ENCODE data around the gene JAKMIP1. TPM values are rescaled to one million over a fixed set of nuclear protein-coding genes. Genes with fewer than 3 reads are reported as not detected.

The JAKMIP1 gene
- total and polyA plus RNA-seq, 2 donors (not counting 1 experiment from before 2014, with no cell fraction given): 0.49 to 1.0 TPM

GRCh38 chr4:6123976-6124375, 76.4 kb downstream of the JAKMIP1 start:
- H4K20me1 ChIP-seq (ENCODE audit: control insufficient read depth, insufficient read depth, low read length, poor library complexity, severe bottlenecking): no peaks in the 10 kb centered on the region
- POLR2A ChIA-PET: no interaction called here
- Mint-ChIP-seq H3K4me1 (no peaks in the 10 kb centered on the region), H3K27ac (no peak overlapping the region), H3K27me3 (no peaks in the 10 kb centered on the region), H3K4me3 (no peak overlapping the region), H3K9me3 (ENCODE audit: insufficient read depth) (no peaks in the 10 kb centered on the region)
- H3K4me1 ChIP-seq (ENCODE audit: control insufficient read depth in 2 of 2, insufficient read depth in 2 of 2, low read length in 2 of 2): no peaks in the 10 kb centered on the region
- H3K9me3 ChIP-seq (ENCODE audit: control extremely low read depth in 1 of 3, control insufficient read depth in 2 of 3, insufficient read depth in 1 of 3, low read length in 2 of 3): peaks cover 0 to 4% (median 0%) of the 10 kb centered on the region in 3 donors
- no peaks in the 10 kb centered on the region for H3K36me3 ChIP-seq (replicated peaks in 1 of 2; ENCODE audit: control extremely low read depth in 1 of 2, control insufficient read depth in 1 of 2, extremely low read depth in 1 of 2, insufficient read depth in 2 of 2, low read length in 1 of 2)
- H3K9ac ChIP-seq (ENCODE audit: low read length): no peak overlapping the region
- WGBS (ENCODE audit: insufficient coverage): 94% methylated on average over 11 of the region's 13 CpGs
- CTCF ChIA-PET: no interaction called here
- no peak overlapping the region for H3K27ac ChIP-seq (ENCODE audit: low read length in 2 of 2)
- TF ChIP-seq, protein P1, sequence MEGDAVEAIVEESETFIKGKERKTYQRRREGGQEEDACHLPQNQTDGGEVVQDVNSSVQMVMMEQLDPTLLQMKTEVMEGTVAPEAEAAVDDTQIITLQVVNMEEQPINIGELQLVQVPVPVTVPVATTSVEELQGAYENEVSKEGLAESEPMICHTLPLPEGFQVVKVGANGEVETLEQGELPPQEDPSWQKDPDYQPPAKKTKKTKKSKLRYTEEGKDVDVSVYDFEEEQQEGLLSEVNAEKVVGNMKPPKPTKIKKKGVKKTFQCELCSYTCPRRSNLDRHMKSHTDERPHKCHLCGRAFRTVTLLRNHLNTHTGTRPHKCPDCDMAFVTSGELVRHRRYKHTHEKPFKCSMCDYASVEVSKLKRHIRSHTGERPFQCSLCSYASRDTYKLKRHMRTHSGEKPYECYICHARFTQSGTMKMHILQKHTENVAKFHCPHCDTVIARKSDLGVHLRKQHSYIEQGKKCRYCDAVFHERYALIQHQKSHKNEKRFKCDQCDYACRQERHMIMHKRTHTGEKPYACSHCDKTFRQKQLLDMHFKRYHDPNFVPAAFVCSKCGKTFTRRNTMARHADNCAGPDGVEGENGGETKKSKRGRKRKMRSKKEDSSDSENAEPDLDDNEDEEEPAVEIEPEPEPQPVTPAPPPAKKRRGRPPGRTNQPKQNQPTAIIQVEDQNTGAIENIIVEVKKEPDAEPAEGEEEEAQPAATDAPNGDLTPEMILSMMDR (IDR thresholded peaks at IDR 0.05): no peak
- TF ChIP-seq EZH2 (IDR thresholded peaks at IDR 0.05; ENCODE audit: borderline replicate concordance, insufficient read depth, low read depth, low read length, poor library complexity, severe bottlenecking): no peak
- H2AFZ ChIP-seq (ENCODE audit: insufficient read depth, low read depth, low read length, poor library complexity, severe bottlenecking): no peak overlapping the region
- intact Hi-C loops (cut with micrococcal nuclease): no loop called here
- ATAC-seq (ENCODE audit: low read depth) (no peak), DNase-seq (no peak)
- no peaks in the 10 kb centered on the region for H3K79me2 ChIP-seq (ENCODE audit: control insufficient read depth, insufficient read depth, low read length)
- no peaks in the 10 kb centered on the region for H3K27me3 ChIP-seq (replicated peaks in 1 of 4; ENCODE audit: control extremely low read depth in 1 of 4, control insufficient read depth in 3 of 4, insufficient read depth in 4 of 4, low read length in 3 of 4)
- no peak overlapping the region for H3K4me3 ChIP-seq (ENCODE audit: control extremely low read depth in 1 of 5, extremely low read depth in 1 of 5, insufficient read depth in 1 of 5, low read depth in 2 of 5, low read length in 4 of 5)
- H3K4me2 ChIP-seq (replicated peaks; ENCODE audit: low read depth, low read length, poor library complexity, severe bottlenecking): no peak overlapping the region

- ATAC-seq (ENCODE audit: low read depth) (no peak), DNase-seq (no peak)
- no CpG with 5 or more reads among the region's 2 CpGs for WGBS (ENCODE audit: insufficient coverage)
- H3K4me1 Mint-ChIP-seq: no peaks in the 10 kb centered on the region
- H3K4me3 ChIP-seq (ENCODE audit: control extremely low read depth in 1 of 5, extremely low read depth in 1 of 5, insufficient read depth in 1 of 5, low read depth in 2 of 5, low read length in 4 of 5): no peak overlapping the region
- H3K9me3 Mint-ChIP-seq (ENCODE audit: insufficient read depth): no peaks in the 10 kb centered on the region
- no peaks in the 10 kb centered on the region for H3K36me3 ChIP-seq (replicated peaks in 1 of 2; ENCODE audit: control extremely low read depth in 1 of 2, control insufficient read depth in 1 of 2, extremely low read depth in 1 of 2, insufficient read depth in 2 of 2, low read length in 1 of 2)
- H3K27ac Mint-ChIP-seq: no peak overlapping the region
- POLR2A ChIA-PET: no interaction called here
- no peak overlapping the region for H3K4me2 ChIP-seq (replicated peaks; ENCODE audit: low read depth, low read length, poor library complexity, severe bottlenecking)
- no peaks in the 10 kb centered on the region for H4K20me1 ChIP-seq (ENCODE audit: control insufficient read depth, insufficient read depth, low read length, poor library complexity, severe bottlenecking)
- no peak overlapping the region for H3K27ac ChIP-seq (ENCODE audit: low read length in 2 of 2)
- intact Hi-C loops (cut with micrococcal nuclease): no loop called here
- H2AFZ ChIP-seq (ENCODE audit: insufficient read depth, low read depth, low read length, poor library complexity, severe bottlenecking): no peak overlapping the region
- H3K27me3 ChIP-seq (replicated peaks in 1 of 4; ENCODE audit: control extremely low read depth in 1 of 4, control insufficient read depth in 3 of 4, insufficient read depth in 4 of 4, low read length in 3 of 4): no peaks in the 10 kb centered on the region
- H3K9me3 ChIP-seq (ENCODE audit: control extremely low read depth in 1 of 3, control insufficient read depth in 2 of 3, insufficient read depth in 1 of 3, low read length in 2 of 3): peaks cover 0 to 4% (median 0%) of the 10 kb centered on the region in 3 donors
- no peak for TF ChIP-seq EZH2 (IDR thresholded peaks at IDR 0.05; ENCODE audit: borderline replicate concordance, insufficient read depth, low read depth, low read length, poor library complexity, severe bottlenecking)
- TF ChIP-seq, protein P1 (IDR thresholded peaks at IDR 0.05): no peak
- peaks cover 3% of the 10 kb centered on the region for H3K27me3 Mint-ChIP-seq
- H3K4me1 ChIP-seq (ENCODE audit: control insufficient read depth in 2 of 2, insufficient read depth in 2 of 2, low read length in 2 of 2): no peaks in the 10 kb centered on the region
- no peak overlapping the region for H3K9ac ChIP-seq (ENCODE audit: low read length)
- H3K4me3 Mint-ChIP-seq: no peak overlapping the region
- CTCF ChIA-PET: no interaction called here
- H3K79me2 ChIP-seq (ENCODE audit: control insufficient read depth, insufficient read depth, low read length): no peaks in the 10 kb centered on the region
Measured at GRCh38 chr4:6123541-6123940, 76.8 kb downstream of the JAKMIP1 start.
